Stomach smooth muscle (tissue), 2 donors: Measurements from ENCODE around the gene UBTF.
A peak's percentile ranks its signal among the peaks of the same experiment; 100 is the strongest.

Experiments
- H3K27ac ChIP-seq: one replicate; pipeline ENCODE4 v1.7.0; 2013; ENCODE audit warnings: mild to moderate bottlenecking, low read length, inconsistent platforms
- H3K27me3 ChIP-seq, 2 donors: one replicate each; pipeline ENCODE4 v1.7.0; 2013; ENCODE audit warnings: low read length in 2 of 2; ENCODE audit not compliant: insufficient read depth in 2 of 2, control insufficient read depth in 1 of 2
- H3K36me3 ChIP-seq, 2 donors: one replicate each; pipeline ENCODE4 v1.7.0; 2013; ENCODE audit warnings: low read length in 2 of 2; ENCODE audit not compliant: control insufficient read depth in 2 of 2, insufficient read depth in 2 of 2
- H3K4me1 ChIP-seq: one replicate; pipeline ENCODE4 v1.7.0; 2013; ENCODE audit warnings: low read length; ENCODE audit not compliant: control insufficient read depth, insufficient read depth
- H3K4me3 ChIP-seq, 2 donors: one replicate each; pipeline ENCODE4 v1.7.0; 2013; ENCODE audit warnings: low read length in 2 of 2
- H3K9ac ChIP-seq, 2 donors: one replicate each; pipeline ENCODE4 v1.7.0; 2013; ENCODE audit warnings: low read length in 2 of 2, mild to moderate bottlenecking in 1 of 2
- H3K9me3 ChIP-seq, 2 donors: one replicate each; pipeline ENCODE4 v1.7.0; 2013; ENCODE audit warnings: low read length in 2 of 2; ENCODE audit not compliant: control insufficient read depth in 2 of 2
- donor health status: healthy.
- donor health status: Pancreatic carcinoma.

The UBTF gene

DNA sequence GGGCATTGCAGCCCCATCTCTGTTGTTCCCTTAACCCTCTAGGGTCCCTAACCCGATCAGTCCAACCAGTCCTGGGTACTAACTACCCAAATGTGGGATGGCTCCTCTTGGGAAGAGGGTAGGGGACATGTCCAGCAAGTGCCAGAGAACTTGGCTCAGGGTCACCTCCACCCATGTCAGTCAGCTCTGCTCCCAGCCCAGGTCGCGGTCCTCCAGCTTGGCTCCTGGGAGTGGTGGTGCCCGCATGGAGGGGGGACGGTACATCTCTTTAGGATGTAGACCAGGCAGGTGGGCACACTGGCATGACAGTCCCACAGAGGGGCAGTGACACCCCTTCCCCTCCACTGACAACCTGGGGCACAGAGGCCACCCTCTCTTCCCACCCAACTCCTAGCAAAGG is 26.7 kb downstream of the UBTF start:
- Histone ChIP-seq H3K4me1 (peaks cover 20% of the 10 kb centered on the region), H3K9me3 (no peaks in the 10 kb centered on the region), H3K4me3 (no peak overlapping the region), H3K27me3 (no peaks in the 10 kb centered on the region), H3K9ac (peak overlapping the region in 1 of 2 donors; percentile 47), H3K27ac (no peak overlapping the region), H3K36me3 (peaks cover 38 to 46% of the 10 kb centered on the region in 2 donors)

DNA sequence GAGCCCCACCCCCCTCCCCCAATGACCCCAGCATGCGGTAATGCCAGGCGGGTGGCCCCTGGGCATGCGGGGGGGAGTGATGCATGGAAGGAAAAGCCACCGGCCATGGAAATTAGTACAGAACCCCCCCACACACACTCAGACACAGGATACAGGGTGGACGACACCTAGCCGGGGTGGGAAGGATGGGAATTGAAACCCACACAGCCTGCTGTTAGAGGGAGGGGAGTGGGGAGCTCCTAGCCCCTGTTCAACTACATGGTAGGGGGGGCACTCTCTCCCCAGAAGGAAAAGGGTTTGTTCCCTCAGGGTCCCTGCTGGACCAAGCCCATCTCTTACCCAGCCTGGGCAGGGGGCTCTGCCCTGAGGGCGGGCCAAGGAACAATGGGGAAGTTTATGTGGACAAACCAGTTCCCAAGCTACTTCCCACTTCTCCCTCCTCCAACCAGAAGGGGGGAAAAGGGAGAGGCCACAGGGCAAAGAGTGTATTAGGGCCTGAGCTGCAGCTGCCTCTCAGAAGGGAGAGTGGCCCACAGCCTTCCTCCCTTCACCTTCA is 27.5 kb downstream of the UBTF start:
- peaks cover 33 to 43% of the 10 kb centered on the region in 2 donors for H3K36me3 ChIP-seq
- no peaks in the 10 kb centered on the region for H3K27me3 ChIP-seq
- H3K4me1 ChIP-seq, result peaks cover 15% of the 10 kb centered on the region
- H3K27ac ChIP-seq, result no peak overlapping the region
- no peak overlapping the region for H3K4me3 ChIP-seq
- H3K9me3 ChIP-seq, result no peaks in the 10 kb centered on the region
- H3K9ac ChIP-seq, result peak overlapping the region in 1 of 2 donors; percentile 47

GRCh38 chr17:44191369-44191768 is 28.1 kb downstream of the UBTF start:
- no peak overlapping the region for H3K4me3 ChIP-seq
- H3K27me3 ChIP-seq, result no peaks in the 10 kb centered on the region
- peaks cover 30 to 42% of the 10 kb centered on the region in 2 donors for H3K36me3 ChIP-seq
- no peak overlapping the region for H3K27ac ChIP-seq
- no peak overlapping the region for H3K9ac ChIP-seq
- H3K4me1 ChIP-seq, result peaks cover 11% of the 10 kb centered on the region
- no peaks in the 10 kb centered on the region for H3K9me3 ChIP-seq

- Histone ChIP-seq H3K27ac (no peak overlapping the region), H3K9me3 (no peaks in the 10 kb centered on the region), H3K4me1 (peaks cover 16% of the 10 kb centered on the region), H3K9ac (no peak overlapping the region), H3K27me3 (no peaks in the 10 kb centered on the region), H3K4me3 (no peak overlapping the region), H3K36me3 (peaks cover 30 to 40% of the 10 kb centered on the region in 2 donors)
Measured at GRCh38 chr17:44190481-44190880, 29.0 kb downstream of the UBTF start.

GRCh38 chr17:44188576-44189403 is 30.7 kb downstream of the UBTF start:
- H3K27ac ChIP-seq, result no peak overlapping the region
- peaks cover 14 to 23% of the 10 kb centered on the region in 2 donors for H3K36me3 ChIP-seq
- H3K9ac ChIP-seq, result peak overlapping the region in 1 of 2 donors; percentile 36
- H3K4me1 ChIP-seq, result peaks cover 24% of the 10 kb centered on the region
- H3K4me3 ChIP-seq, result peak overlapping the region in 1 of 2 donors; percentile 98
- no peaks in the 10 kb centered on the region for H3K27me3 ChIP-seq
- H3K9me3 ChIP-seq, result no peaks in the 10 kb centered on the region

DNA sequence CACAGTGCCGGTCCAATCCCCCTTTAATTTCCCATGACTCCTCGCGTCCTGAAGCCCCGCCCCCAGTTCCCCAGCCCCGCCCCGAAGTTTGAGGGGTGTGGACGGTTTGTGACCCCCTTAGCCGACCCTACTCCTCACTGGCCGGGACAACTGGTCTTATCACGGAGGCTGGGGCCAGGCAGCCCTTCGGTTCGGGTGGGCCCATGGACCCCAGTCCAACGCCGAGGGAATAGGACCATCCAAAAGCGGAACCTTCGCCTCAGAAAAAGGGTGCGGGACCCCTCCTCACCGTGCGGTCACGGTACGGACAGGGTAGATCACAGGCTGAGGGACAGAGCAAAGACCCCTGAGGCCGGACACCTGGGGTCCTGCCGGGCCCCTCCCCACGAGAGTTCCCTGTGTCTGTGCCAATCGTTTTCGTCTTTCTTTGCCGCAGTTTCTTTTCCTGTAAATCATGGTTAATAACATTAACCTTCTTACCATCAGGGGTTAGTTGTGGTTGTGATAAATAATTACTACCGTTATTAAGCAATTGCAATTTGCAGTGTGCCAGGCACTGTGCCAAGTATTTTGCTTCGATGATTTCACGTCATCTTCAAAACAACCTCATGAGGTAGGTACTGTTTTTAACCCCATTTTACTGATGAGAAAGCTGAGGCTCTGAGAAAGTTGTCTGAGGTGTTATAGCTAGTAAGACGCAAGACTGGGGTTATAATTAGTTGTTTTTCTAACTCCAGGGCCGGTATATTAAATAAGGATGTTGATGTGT is 32.2 kb downstream of the UBTF start:
- H3K4me1 ChIP-seq, result peaks cover 24% of the 10 kb centered on the region
- H3K36me3 ChIP-seq, result peaks cover 15 to 17% of the 10 kb centered on the region in 2 donors
- peak overlapping the region; percentile 96 for H3K27ac ChIP-seq
- no peaks in the 10 kb centered on the region for H3K9me3 ChIP-seq
- peak overlapping the region; percentile 88 to 98 for H3K9ac ChIP-seq
- no peaks in the 10 kb centered on the region for H3K27me3 ChIP-seq
- H3K4me3 ChIP-seq, result peak overlapping the region; percentile 90 to 98

GRCh38 chr17:44186307-44187130 is 33.0 kb downstream of the UBTF start, which contains the start of gene TMUB2:
Gene TMUB2, plus strand, starts transcription at chr17:44186972. Its CDS starts 737 bp downstream, at chr17:44187709.
- H3K36me3 ChIP-seq, result peaks cover 16 to 23% of the 10 kb centered on the region in 2 donors
- no peaks in the 10 kb centered on the region for H3K27me3 ChIP-seq
- H3K9me3 ChIP-seq, result no peaks in the 10 kb centered on the region
- H3K9ac ChIP-seq, result peak within 1 kb of the TSS; percentile 88 to 98
- H3K27ac ChIP-seq, result peak within 1 kb of the TSS; percentile 96
- H3K4me3 ChIP-seq, result peak within 1 kb of the TSS; percentile 90 to 98
- H3K4me1 ChIP-seq, result peaks cover 24% of the 10 kb centered on the region

DNA sequence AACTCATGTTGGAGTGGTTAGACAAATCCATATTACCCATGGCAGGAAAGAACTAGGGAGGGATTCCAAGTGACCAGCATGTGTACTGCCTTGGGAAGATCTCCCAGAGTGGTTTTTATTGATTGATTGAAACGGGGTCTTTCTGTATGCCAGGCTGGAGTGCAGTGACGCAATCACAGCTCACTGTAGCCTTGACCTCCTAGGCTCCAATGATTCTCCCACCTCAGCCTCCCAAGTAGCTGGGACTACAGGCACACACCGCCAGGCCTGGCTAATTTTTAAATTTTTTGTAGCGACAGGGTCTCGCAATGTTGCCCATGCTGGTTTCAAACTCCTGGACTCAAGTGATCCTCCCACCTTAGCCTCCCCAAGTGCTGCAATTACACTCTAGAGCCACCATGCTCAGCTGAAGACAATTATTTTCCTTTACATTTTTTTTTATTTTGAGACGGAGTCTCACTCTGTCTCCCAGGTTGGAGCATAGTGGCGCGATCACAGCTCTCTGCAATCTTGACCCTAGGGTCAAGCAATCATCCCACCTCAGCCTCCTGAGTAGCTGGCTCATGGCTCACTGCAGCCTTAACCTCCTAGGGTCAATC is 35.2 kb downstream of the UBTF start:
- Histone ChIP-seq H3K4me1 (peaks cover 24% of the 10 kb centered on the region), H3K9ac (no peak overlapping the region), H3K27ac (no peak overlapping the region), H3K27me3 (no peaks in the 10 kb centered on the region), H3K36me3 (peaks cover 9 to 11% of the 10 kb centered on the region in 2 donors), H3K9me3 (no peaks in the 10 kb centered on the region), H3K4me3 (no peak overlapping the region)

DNA sequence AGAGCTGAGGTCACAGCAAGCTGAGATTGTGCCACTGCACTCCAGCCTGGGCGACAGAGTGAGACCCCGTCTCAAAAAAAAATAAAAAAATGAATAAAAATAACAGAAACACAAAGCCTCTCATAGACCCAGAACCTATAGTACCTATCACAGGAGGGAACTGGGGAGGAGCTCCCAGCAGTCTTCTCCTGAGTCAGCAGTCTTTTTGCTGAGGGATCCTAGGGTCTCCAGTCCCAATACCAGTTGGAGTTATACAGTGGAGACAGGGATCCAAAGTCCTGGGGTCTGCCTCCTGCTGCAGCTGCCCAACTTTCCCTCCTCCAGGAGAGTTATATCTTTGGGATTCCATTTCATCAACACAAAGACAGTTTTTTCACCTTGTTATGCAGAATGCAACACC is 36.5 kb downstream of the UBTF start:
- H3K36me3 ChIP-seq, result peaks cover 11 to 15% of the 10 kb centered on the region in 2 donors
- no peak overlapping the region for H3K4me3 ChIP-seq
- no peaks in the 10 kb centered on the region for H3K27me3 ChIP-seq
- H3K9ac ChIP-seq, result no peak overlapping the region
- H3K9me3 ChIP-seq, result no peaks in the 10 kb centered on the region
- H3K4me1 ChIP-seq, result peaks cover 17% of the 10 kb centered on the region
- H3K27ac ChIP-seq, result no peak overlapping the region

GRCh38 chr17:44178133-44178532 is 41.3 kb downstream of the UBTF start:
- Histone ChIP-seq H3K9ac (no peak overlapping the region), H3K27me3 (no peaks in the 10 kb centered on the region), H3K36me3 (peaks cover 14 to 23% of the 10 kb centered on the region in 2 donors)

More at GRCh38 chr17:44178133-44178532, 41.3 kb downstream of the UBTF start:
- Histone ChIP-seq H3K27ac (no peak overlapping the region), H3K4me3 (no peak overlapping the region), H3K9me3 (no peaks in the 10 kb centered on the region), H3K4me1 (no peaks in the 10 kb centered on the region)
